HG03354 (cell line): ENCODE data around the gene CSNK2A3.
"Not testable (repeated sequence)": the region's sequence is repeated elsewhere in the genome, so short reads cannot be mapped to it uniquely, and the experiment has no call there.

Experiments used
- ATAC-seq: cut with Tn5 transposase; IDR thresholded peaks from one replicate; pipeline ENCODE4 v1.9.1; 2021; ENCODE audit warnings: mild to moderate bottlenecking; ENCODE audit not compliant: unreplicated experiment, poor library complexity, severe bottlenecking

Gene CSNK2A3

DNA sequence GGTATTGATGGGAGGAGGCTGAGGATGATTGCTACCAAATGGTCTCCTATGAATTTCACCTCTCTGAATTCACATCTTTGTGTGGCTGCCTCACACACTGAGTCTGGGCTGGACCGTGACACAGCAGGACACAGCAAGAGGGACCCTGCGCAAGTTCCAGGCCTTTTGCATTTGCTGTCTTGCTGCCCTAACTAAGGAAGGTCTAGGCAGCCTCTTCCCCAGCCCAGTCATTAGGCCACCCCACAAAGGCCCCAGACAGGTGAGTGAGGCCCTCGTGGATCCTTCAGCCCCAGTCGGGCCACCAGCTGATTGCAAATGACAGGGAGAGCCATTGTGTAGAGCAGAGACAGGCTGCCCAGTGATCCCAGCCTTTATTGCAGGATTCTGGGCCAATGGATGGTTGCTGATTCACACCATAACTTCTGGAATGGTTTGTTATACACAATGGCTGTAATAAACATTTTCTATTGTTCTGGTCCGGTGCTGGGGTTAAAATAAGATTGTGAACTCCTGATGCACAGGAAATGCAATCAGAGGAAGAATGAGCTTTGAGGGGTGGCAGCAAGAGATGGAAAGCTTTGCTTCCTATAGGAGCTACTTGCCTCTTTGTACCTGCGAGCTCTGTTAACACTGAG lies 28.5 kb upstream of the CSNK2A3 start:
- ATAC-seq = no peak

DNA sequence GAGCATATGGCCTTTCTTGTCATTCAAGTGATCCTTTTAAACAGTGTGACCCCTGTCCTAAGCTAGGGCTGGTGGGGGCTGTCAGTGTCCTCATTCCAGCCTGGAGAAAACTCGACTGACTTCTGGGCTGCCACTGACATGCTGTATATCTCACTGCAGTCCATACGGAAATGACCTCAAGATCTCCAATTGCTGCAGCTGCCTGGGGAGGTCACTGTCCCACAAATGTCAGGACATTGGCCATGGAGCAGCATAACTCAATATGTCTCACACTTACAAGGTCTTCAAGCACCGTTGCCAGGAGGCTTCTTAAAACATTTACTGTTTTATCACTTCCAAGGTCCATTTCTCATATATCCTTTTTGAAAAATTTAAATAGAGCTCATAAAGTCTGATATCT lies 27.8 kb upstream of the CSNK2A3 start:
- no peak for ATAC-seq

DNA sequence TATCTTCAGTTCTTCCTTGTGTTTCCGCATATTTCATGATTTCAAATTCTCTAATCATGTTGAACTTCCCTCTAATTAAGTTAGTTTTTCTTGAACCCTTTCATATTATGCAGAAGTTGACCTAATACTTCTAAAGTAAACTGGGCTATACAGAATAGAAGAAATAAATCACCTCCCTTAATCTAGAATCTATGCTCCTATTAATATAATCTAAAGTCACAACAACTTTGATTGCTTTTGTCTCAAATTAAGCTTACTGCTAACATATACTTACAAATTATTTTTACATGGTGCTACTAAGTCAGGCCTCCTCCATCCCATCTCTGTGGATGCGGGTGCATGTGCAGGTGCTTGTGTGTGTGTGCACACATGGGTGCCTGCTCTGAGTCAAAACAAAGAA lies 27.3 kb upstream of the CSNK2A3 start:
- no peak for ATAC-seq

DNA sequence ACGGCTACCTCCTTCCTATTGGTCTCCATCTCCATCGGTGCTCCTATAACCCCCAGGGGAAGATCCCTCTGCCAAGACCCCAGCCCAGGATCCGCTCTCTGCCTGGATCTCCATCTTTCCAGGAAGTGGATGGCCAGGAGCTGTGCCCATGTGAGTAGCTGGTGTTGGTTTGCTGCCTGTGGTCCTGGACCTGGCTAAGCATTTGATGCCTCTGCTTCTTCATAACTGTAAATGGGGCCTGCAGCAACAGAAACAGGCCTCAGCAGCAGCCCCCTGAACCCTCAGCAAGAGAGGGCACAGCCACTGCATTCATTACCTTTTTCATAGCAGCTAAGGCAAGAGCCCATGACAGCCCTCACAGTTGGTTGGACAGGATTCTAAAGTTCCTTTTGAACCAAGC lies 26.6 kb upstream of the CSNK2A3 start:
- ATAC-seq = no peak

DNA sequence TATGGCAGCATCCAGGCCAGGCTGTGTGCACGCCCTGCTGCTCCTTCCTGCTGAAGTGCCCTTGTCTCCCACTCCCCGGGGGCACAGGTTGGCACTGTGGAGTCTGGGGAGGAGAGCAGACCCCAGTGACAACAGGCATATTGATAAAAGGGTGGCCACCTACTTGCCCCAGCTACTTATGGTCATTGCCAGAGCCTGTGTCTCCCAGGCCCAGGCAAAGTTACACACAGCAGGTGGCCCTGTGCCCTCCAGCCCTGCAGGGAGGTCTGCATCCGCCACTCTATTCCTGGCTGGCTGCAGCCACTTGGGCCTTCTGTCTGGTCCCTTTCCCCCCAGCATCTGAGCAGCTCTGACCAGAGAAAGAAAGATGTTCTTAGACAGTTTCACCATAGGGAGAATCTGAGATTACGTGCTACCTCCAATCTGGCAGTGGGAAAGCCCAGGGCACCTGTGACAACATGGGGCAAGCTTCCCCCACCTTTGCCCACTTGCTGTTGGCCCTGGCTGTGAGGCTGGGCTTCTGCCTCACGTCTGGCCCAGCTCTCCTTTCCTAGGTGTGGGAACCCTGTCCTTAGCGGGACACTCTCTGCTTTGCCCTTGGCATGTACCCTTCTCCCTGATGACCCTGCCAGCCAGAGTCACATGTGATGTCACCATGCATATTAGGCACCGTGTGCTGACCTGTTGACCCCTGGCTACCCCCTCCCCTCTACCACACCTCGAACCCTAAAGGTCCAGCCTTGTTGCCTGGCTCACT lies 25.3 kb upstream of the CSNK2A3 start:
- no peak for ATAC-seq

DNA sequence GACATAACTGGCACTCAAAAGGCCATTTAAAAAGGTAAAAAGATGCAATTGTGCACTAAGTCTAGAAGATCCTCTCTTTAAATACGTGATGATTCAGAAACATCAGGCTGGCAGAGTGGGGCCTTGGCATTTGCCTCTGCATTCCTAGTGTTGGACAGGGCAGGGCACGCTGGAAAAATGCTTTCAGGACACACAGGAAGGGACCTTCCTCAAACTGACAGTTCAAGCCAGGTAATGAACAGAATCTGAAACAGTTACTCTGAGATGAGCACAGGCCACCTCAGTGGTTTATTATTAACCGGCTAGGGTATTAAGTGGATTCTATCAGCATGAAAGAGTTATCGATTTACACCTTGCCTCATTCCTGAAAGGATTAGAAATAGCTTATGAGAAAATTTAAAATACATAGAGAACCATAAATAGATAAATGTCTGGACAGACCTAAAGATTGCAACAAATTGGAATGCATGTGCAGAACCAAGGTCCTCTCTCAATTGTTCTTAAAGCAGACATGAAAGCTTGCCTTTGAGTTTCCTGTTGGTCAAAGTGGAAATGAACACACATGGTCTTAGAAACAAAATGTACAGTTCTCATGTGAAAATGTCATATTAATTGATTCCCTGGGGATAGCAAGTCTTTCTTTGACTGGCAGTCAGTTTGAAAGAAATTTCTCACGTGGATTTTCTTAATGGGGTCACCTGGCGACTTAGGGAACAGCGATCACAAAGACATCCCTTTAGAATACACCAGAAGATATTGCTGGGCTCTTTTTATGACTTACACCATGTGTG lies 21.5 kb upstream of the CSNK2A3 start:
- ATAC-seq = peak; percentile 78

DNA sequence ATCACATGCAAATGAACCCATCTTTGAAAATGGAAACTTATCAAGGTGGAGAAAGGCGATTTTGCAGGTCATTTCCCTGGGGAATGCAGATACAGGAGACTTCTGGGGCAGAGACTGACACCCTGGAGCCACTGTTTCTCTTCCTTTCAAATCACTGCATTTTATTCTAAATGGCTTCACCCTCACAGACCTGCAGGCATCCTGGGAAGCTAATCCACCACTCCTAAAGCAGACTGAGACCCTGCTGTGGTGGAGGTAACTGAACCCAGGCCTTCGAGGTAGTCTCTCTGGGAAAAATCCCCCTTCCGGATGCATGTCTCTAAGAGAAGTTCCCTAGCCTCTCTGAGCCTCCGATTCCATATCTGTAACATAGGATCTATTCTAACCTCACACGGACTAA lies 20.9 kb upstream of the CSNK2A3 start:
- no peak for ATAC-seq

DNA sequence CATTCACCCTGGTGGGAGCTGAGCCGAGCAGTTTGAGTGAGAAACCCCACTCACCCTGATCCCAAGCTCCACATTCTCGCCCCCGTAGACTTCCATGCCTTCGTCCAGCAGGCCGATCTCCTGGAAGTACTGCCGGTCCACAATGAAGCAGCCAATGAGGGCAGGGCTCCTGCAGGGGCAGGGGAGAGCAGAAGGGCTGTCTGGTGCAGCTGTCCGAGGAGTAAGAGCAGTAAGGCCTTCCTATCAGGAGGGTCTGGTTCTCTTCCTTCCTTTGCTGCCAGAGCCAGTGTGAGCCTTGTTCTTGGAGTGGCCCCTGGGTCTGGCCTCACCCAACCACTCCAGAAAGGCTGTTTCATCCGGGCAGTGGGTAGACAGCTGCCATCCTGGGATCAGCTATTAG lies 19.4 kb upstream of the CSNK2A3 start:
- ATAC-seq = no peak

DNA sequence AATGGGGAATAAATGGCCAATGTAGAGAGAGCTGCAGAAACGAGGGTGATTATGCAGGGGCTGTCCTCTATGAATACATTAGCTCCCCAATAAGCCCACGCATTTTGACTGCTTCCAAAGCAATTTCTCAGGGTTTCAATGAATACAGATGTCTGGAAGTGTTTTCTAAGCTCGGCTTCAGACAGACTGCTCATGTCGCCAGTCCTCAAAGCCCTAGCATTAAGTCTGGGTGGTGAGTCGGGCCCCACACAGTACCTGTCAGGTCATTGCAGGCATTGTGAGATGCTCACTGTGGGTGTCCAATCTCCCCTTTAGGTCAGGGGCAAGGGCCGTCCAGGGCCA lies 17.9 kb upstream of the CSNK2A3 start:
- no peak for ATAC-seq

DNA sequence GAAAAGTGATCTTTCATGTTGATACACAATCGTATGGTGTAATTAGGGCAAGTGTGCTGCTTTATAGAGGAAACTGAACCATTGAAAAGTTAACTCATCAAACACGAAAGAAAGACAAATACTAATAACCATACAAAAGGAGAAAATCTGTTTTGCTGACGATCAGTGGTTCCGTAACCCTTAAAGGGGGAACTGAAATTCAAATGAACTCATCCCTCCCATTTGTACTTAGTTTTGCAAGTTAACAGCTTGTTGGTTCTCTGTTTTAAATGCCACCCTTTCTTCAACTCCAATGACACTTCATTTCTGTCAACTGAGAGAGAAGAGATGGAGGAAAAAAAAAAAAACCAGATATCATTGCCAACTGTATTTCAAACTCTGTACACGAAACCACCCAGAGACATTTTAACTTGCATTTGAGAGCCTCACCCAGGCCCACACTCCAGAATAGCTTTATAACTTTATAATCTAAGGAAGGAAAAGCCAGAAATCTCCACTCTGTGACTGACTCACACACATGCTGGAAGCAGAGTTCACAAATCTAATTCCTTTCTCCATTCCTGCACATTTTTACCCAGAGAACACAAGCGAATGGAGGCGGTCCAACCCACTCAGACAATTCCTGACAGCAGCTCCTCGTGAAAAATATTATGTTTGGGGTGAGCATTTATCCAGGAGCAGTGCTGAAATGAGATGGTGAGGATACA lies 17.4 kb upstream of the CSNK2A3 start:
- no peak for ATAC-seq

DNA sequence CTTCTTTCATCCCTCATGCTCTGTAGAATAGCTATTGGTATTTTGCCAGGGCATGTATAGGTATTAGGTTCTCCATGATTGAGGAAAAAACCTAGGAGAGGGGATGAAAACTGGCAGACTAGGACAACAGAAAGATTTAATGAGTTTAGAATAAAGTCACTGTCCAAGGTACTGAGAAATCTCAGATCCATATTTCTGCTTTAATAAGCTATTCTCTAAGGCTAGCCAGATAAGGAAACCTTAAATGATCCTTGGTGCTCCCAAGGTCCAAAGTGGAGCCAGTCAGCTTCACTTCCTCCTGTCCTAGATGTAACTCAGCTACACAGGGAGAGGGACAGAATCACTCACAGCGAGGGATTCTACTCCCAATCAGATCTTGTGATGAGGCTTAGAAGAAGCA lies 13.7 kb upstream of the CSNK2A3 start:
- no peak for ATAC-seq

DNA sequence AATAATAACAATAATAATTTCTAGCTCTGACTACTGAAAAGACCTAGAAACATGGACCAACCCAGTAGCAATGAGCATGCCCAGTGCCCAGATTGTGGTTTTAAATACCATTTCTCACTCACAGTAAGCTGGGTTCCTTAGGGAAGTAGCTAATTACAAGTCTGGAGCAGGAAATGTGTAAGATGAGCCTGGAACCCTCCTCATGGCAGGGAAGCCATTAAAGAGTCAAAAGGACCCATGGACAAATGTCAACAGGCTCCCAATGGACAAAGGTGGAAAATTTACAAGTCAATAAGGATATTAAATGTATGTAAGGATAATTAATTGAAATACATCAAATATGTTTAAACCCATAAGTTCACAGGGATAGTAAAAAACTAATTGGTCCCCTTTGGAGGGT lies 10.6 kb upstream of the CSNK2A3 start:
- no peak for ATAC-seq

DNA sequence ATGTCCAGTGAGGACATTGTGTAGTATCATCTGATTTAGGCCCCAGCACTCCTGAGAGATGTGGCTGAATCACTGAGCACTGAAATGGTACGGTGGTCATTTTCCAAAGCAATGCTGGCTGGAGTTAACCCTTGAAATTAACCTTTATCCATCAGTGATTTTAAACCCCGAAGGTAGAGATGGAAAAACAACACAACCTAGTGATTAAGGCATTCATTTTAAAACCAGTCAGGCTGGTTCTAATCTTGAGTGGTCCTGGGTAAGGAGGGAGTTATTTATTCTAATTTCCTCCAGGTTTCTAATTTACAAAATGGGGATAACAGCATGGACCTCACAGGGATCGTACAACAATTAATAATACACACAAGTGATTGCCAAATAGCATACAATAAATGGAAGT lies 6.6 kb upstream of the CSNK2A3 start:
- no peak for ATAC-seq

DNA sequence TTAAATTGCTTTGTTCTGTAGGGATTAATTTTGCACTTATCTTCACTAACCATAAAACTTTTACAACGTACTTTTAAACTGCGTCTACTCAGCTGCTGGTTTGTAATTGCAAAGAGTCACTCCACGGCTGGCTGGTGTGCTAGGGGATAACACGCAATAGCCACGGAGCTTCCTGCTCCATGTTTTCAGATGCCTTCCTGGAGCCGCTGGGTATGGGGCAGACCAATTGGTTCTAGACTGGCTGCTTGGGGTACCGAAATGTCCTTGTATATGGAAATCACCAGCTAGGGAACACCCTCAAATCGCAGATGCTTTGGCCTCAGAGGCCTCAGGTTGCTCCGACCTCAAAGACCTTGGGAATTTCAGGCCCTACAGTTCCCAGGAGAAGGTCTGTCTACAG lies 3.8 kb upstream of the CSNK2A3 start:
- ATAC-seq = no peak

DNA sequence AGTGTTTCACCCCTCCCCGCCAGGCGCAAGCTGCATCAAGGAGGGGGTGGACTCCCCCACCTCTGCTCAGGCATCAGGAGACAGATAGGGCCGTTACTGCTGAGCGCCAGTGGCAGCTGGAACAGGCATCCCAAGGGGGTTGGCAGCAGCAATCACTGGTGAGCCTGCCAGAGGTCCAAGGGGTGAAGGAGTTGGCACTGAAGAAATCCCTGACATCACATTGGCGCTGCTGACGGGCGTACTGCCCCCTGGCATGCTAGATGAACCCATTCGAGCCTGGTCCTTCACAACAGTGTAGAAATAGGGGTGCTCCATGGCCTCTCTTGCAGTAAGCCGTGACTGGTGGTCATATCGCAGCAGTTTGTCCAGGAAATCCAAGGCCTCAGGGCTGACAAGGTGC lies 1.2 kb downstream of the CSNK2A3 start:
- ATAC-seq = not testable (repeated sequence)

DNA sequence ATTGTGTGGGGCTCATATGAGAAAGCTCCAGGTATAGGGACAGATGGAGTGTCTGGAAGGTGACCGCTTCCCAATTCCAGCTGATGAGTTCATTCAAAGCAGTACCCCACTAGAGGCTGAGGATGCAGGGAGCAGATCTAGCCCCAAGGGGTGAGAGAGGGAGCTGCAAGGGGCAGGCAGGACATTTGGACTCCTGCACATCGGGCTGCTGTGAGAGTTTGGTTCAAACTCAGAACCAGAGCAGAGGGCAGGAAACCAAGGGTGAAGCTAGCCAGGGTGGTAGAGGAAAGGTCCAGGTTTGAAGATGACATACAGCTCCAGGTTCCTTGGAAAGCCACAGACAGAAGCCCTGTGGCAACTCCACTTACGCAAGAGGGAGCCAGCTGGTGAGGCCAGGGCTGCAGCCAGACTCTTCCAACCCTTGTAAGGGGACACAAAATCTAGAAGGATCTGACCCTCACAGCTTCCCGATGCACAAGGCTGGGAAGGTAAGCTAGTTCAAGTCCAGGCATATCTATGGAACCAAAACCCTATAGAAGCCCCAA lies 1.9 kb downstream of the CSNK2A3 start:
- ATAC-seq = no peak

DNA sequence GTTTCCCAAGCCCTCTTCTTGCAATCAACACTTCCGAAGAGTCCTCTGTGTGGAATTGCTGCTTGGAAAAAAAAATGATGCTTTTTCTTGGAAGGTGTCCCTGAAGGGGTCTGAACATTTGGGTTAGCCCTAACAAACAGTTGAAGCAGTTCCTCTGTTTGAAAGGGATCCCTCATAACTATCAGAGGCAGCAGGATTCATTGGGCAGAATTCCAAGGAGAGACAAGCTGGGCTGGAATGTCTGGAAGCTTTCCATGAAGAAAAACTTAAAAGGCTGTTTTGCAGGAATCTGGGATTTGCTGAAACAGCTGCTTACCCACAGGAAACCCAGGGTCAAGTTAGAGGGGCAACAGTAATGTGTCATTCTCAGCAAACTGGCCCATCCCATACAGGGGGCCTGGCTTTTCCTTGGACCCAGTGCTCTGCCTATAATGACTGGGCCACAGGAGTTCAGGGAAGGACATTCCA lies 3.1 kb downstream of the CSNK2A3 start:
- no peak for ATAC-seq

DNA sequence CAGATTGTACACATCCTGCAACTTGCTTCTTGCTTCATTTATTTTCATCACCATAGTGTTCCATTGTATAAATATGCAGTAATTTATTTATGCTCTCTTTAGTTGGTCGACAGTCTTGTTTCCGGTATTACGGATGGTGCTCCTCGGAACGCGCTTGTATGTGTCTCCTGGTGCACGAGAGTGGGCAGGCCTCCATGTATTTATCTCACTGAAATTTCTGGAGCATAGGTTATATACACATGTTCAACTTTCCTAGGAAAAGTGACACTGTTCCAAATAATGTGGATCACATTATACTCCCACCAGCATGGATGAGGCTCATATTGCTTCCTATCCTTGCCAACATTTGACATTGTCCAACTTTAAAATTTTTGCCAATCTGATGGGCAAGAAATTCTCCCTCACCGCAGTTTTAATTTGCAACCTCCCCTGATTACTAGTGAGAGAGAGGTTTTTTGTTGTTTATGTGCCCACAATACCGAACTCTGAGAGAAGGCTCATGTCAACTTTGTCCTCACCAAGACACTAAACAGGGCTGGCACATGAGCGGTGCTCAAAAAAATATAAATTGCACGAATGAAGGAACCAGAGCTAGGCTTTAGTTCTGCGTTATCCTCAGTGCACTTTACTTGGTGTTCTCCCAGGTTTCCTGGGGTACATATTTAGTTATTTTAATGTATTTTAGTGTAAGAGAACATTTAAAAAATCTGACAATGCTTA lies 3.8 kb downstream of the CSNK2A3 start:
- no peak for ATAC-seq

DNA sequence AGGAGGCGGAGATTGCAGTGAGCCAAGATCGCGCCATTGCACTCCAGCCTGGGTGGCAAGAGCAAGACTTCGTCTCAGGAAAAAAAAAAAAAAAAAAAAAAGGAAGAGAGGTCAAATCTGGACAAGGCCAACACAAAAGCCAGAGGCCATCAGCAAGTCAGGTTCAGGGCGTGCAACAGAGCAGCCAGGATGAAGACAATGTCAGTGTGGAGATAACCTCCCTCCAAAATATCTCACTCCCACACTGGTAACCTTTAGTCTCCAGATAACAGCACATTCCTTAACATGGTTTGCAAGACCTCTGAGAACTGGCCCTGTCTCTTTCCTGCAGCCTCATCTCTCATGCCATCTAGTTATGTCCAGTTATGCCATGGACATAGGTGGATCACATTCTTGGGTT lies 4.7 kb downstream of the CSNK2A3 start:
- no peak for ATAC-seq
